Suppressor macrophage treated with lipopolysaccharide for 1 hour (primary cell): ENCODE results near the gene SLC12A8.
A peak's percentile ranks its signal among the peaks of the same experiment; 100 is the strongest.

Experiments
- DNase-seq, 3 donors: peaks; one replicate each; pipeline ENCODE4 v3.0.0-alpha.2; 2020 to 2022

Gene SLC12A8

DNA sequence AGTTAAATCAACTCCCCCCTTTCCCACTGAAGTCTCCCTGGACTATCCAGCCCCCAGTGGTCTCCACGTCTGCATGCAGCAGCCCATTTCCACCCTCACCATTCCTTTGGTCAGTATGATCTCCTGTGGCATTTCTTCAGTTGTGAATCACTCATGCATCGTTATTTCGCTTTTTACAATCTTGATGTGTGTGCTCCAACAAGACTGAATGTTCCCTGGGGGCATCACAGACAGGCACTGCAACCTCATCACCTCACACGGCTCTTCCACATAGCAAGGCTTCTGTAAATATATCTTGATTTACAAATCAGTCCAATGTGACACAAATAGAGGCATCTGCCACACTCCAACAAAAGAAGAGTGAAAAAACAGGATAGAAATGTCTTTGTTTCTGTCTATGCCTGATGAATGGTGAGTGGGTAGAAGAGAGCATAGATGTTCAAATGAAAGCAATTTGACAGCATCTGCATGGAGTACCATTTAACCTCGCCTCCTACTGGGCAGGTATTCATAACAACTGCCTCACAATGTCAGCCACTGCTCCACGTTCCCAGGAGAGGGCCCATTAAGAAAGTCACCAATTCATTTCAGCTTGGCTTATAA lies 162.0 kb downstream of the SLC12A8 start:
- DNase-seq, result no peak

DNA sequence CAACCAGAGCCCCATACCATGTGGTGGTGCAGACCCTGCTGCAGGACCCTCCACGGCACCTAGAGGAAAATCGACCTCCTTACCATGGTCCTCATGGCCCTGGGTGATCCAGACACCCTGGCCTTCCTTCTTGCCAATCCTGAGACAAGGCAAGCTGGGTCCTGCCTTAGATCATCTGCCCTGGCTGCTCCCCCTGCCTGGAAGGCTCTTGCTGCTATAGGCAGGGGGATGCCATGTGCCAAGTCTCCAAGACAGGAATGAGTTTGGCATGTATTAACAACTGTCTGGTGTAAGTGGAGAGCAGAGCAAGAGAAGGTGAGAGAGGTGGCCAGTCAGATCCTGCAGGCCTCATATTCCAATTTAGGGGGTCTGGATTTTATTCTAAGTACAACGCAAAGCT lies 164.3 kb downstream of the SLC12A8 start:
- DNase-seq, result no peak

DNA sequence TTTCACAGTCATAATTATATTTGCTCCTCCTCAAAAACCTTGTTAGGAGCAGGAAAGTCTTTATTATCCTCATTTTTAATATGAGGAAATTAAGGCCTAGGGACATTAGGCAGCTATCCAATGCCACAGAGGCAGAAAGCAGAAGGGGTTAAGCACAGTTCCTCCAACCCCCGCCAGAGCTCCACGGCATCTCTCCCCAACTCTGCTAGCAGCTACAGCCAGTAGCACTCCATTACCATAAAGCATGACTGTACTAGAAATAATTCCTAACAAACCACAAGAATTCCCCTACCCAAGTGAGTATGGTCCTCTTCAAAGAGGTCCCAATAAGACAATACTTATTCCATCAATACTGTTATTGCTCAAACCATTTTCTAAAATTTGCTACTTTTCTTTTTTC lies 166.6 kb downstream of the SLC12A8 start:
- peak; percentile 30 to 35 (median 30) for DNase-seq

DNA sequence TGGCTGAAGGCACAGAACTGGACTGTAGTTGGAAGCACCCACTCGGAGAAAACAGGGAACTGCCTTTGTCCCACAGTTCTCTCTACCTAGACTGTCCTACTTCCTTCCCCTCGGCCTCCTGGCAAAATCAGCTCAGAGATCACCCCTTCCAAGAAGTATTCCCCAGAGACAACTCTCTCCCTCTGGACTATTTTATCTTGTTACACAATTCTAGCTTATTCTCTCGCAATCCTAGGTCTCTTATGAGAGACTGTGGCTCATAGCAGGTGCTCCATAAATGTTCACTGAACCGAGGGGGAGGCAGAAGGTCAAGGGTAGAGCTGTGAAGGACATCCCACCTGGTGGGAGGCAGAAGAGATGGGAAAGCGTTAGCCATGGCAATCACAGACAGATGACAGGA lies 167.4 kb downstream of the SLC12A8 start:
- DNase-seq, result no peak

DNA sequence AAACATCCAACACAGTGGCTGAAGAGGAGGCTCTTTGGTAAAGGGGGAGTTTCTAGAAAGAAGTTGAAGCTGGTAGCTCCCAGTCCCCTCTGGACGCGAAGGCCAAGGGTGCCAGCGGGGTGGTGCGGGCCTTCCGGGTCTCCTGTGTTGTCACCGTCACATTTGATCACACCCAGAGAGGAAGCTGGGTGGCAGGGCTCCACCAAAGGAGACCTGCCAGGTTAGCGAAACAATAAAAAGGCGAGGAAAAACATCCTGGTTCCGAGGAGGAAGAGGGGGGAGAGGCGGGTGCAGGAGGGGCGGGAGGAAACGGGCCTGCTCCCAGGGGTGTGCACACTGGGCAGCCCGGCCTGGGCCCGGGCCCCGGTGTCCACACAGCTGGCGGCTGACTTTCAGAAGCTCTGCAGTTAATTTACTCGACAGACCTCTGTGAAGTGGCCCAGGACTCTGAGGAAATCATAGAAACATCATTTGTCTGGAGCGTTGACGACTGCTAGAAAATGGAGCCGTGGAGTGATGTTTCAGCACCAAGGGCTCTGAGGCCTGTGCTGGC lies 168.9 kb downstream of the SLC12A8 start:
- DNase-seq, result no peak

DNA sequence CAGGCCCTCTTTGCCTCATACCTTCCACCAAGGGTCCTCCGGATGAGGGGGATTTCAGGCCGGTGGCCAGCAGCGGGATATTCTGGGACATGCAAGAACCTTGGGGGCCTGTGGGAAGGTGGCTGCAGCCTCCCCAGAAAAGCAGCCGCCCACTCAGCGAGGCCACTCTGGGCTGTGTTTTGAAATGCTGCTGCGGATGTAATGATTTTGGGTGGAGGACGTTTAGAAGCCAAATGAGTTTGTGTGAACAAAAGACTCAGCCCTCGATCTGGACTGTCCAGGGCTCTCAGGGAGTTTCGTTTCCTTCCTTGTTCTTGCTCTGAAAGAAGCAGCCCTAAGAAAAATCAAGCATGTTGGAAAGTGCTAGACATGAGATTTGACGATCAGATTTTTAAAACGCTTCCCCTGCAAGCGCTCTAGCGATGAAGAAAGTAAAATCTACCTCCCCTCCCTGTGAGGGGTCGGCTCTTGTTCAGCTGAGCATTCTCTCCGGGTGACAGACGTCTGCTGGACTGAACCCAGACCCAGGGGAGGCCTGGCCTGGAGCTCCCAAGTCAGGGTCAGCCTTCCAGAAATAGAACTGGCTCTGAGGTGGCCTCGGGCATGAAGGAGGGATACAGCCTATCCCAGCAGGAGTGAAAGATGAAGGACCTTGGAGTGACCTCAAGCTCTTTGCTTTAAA lies 169.7 kb downstream of the SLC12A8 start:
- no peak for DNase-seq

DNA sequence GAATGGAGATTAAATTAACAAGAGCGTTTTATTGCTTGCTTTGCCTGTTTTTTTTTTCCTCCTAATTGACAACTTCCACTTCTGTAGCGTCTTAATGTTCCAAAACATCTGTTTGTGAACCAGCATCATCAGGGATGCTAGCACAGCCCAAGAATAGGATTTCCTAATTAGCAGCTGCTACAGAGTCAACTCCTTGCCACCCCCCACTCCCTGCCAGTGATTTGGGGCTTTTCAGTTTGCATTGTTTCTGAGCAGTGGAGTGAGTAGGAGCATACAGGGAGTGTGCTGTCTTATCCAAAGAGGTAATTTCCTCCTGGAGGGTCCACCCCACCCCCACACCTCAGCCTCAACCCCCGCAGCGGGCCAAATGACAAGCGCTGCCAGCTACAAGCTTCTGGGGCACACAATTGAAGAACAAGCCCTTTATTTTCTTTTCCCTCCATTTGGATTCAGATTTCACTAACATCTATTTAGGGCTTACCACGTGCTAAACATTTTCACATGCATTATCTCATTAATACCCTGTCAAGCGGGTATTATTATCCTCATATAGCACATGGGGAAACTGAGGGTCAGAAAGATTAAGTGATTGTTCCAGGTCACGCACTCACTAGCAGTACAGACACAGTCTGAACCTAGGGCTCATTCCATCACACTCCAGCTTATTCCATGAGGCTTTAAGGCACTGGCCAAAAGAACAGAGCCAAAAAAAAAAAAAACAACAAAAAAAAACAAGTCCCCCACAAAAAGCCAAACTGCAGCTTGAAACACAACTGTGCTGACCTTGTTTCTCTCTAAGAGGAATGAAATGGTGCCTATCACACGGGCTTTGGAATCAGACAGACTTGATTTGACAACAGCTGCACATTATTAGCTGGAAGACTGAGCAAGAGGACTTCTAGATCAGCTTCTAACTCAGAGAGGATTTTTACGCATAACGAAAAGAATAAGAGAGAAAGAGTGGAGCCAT lies 173.1 kb downstream of the SLC12A8 start:
- no peak for DNase-seq

DNA sequence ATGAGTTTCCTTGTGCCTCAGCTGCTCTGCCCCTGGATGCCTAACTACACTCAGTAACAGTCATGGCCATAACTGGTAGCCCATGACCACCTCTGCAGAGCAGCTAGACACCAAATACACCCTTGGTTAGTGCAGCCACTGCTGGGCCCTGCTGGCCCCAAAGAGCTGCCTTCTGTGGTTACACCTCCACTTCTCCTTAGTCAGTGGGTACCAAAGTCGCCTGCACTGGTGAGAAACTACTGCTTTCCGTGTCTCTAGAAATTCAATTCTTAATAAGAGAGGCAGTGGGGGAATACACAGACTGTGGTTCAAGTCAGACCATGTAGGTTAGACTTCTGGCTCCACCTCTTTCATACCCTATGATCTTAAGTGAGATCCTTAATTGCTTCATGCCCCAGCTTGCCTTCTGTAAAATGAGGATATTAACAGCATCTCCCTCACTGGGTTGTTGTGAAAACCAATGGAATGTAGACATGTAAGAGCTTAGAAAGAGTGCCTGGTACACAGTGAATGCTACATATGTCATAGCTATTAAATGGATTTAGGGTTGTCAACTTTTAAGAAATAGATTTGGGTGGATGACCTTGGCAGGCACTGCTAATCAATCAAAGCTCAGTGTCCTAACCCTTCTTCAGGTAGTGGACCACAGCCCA lies 174.9 kb downstream of the SLC12A8 start:
- DNase-seq, result no peak

DNA sequence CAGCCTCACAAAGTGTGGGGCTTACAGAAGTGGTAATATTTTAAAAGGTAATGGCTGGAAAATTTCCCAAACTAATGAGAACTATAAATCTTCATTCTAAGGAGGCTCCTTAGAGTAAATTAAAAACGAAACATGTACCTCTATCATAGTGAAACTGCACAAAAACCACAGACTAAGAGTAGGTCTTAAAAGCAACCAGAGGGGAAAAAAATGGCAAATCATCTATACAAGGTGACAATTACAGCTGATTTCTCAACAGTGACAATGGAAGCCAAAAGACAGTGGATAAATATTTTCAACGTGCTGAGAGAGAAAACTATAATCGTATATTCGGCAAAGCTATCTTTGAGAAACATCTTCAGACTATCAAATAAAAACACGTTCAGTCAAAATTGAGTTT lies 177.3 kb downstream of the SLC12A8 start:
- DNase-seq, result no peak

DNA sequence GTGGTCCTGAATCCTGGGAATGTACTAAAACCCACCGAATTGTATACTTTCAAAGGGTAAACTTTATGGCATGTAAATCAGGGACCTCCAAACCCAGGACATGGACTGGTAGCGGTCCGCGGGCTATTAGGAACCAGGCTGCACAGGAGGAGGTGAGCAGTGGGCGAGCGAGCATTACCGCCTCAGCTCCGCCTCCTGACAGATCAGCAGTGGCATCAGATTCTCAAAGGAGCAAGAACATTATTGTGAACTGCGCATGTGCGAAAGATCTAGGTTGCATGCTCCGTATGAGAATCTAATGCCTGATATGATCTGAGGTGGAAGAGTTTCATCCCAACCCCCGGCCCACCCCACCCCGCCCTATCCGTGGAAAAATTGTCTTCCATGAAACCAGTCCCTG lies 178.9 kb downstream of the SLC12A8 start:
- no peak for DNase-seq

DNA sequence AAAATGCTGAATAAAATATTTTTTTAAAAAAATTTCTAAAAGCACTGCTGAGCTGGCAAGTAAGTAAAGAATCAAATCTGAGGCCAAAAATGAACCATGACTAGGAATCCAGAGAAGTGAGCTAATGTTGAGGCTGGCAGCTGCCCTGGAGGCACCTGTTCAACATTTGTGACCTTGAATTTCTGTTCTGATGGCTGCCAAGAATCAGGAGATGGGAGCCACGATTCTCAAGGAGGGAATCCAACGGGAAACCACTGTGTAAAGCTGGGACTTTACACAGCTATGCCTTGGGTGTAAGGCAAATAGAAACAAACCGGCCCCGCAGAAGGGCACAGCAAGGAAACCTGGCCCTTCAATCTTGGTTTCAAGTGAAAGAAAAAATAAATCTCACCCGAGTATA lies 179.4 kb downstream of the SLC12A8 start:
- DNase-seq, result no peak

DNA sequence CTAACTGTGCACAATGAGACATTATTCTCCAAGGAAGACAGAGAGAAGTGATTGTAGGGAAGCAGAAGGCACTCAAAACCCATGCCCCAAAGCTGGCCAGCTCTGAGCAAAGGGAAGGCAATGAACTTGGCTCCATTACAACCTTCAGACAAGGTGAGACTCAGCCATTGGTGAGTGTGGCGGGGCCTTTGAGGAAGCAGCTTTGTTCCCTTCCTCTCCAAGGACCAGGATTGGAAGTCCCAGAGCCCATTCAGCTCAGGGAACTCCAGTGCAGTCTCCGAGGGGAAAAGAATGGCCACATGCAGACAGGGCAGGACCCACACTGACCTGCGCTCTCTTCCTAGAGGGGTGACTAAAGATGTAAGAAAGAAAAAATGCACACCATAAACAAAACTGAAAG lies 179.9 kb downstream of the SLC12A8 start:
- DNase-seq, result no peak
